ENCODE measurements around the gene AFF3. TPM values are rescaled to one million over a fixed set of nuclear protein-coding genes. Genes with fewer than 3 reads are reported as not detected.
"Not testable (repeated sequence)": the region's sequence is repeated elsewhere in the genome, so short reads cannot be mapped to it uniquely, and the experiment has no call there.

The AFF3 gene
- total and polyA plus RNA-seq, 12 donors = 1.1 to 7.5 (median 3.9) TPM

DNA sequence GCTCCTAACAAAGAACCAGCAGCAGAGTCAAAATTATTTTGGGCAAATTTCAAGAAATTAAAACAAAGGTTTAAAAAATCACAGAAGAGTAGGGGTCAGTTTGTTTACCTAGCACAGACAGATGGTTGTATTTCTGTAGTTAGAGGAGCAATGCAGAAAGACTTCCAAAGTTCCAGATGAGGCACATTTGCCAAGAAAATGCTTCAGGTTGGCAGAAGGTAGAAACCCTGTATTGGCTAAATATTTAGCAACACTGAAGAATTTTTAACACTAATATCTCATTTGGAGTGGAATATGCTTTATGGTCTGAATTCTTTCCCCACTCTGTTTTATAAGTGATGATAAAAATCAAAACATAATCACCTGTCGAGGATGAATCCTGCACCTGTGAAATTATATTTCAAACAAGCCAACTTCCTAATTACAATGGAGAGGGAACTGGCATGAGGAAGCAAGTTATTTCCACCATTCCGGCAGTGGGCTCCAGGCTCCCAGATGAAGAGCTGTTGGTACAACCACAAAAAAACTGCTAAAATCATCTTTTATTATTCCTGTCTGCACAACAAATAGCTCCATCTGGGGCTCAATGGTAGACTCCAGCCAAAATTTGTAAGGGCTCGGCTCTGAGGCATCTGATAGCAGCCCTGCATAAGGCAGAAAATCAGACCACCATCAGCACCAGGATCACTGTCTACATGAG, 366.0 kb downstream of the AFF3 start:
- 57 to 70% (median 66%) methylated on average over 3 of the region's 3 CpGs for WGBS, 4 donors
- H3K9me3 ChIP-seq (replicated peaks in 1 of 3) = no peaks in the 10 kb centered on the region
- intact Hi-C loops (cut with DNase I) = no loop called here
- DNase-seq = no peak
- H3K4me1 ChIP-seq (replicated peaks in 1 of 2) = peaks cover 0 to 7% of the 10 kb centered on the region in 2 donors
- TF ChIP-seq, protein P1, sequence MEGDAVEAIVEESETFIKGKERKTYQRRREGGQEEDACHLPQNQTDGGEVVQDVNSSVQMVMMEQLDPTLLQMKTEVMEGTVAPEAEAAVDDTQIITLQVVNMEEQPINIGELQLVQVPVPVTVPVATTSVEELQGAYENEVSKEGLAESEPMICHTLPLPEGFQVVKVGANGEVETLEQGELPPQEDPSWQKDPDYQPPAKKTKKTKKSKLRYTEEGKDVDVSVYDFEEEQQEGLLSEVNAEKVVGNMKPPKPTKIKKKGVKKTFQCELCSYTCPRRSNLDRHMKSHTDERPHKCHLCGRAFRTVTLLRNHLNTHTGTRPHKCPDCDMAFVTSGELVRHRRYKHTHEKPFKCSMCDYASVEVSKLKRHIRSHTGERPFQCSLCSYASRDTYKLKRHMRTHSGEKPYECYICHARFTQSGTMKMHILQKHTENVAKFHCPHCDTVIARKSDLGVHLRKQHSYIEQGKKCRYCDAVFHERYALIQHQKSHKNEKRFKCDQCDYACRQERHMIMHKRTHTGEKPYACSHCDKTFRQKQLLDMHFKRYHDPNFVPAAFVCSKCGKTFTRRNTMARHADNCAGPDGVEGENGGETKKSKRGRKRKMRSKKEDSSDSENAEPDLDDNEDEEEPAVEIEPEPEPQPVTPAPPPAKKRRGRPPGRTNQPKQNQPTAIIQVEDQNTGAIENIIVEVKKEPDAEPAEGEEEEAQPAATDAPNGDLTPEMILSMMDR (IDR thresholded peaks at IDR 0.05) = no peak
- no peak for TF ChIP-seq POLR2A (IDR thresholded peaks at IDR 0.05)
- no peak overlapping the region for H3K4me3 ChIP-seq
- no peaks in the 10 kb centered on the region for H3K36me3 ChIP-seq (replicated peaks in 1 of 2)
- H3K27ac ChIP-seq = no peak overlapping the region
- H3K27me3 ChIP-seq = no peaks in the 10 kb centered on the region

DNA sequence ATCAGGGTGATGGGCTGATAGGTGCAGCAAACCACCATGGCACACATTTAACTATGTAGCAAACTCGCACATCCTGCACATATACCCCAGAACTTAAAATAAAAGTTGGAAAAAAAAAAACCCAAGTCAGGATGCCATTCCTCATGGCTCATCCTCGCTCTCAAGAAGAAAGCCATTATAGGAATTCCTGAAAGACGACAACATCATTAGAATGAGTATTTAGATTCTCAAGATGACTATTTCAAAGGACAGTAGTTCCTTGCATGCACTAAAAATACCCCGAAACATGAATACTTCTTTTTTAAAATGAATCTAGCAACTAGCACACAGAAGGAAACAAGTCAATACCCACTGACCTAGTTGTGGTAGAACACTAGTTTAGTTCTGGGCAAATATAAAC, 366.8 kb downstream of the AFF3 start:
- Histone ChIP-seq H3K36me3 (replicated peaks in 1 of 2) (no peaks in the 10 kb centered on the region), H3K4me1 (replicated peaks in 1 of 2) (peaks cover 0 to 7% of the 10 kb centered on the region in 2 donors), H3K9me3 (replicated peaks in 1 of 3) (no peaks in the 10 kb centered on the region), H3K27ac (no peak overlapping the region), H3K4me3 (no peak overlapping the region), H3K27me3 (no peaks in the 10 kb centered on the region)
- DNase-seq = no peak
- TF ChIP-seq POLR2A (IDR thresholded peaks at IDR 0.05) = no peak
- TF ChIP-seq, protein P1 (IDR thresholded peaks at IDR 0.05) = no peak
- WGBS, 4 donors = 67 to 76% (median 71%) methylated on average over 4 of the region's 4 CpGs
- intact Hi-C loops (cut with DNase I) = no loop called here

DNA sequence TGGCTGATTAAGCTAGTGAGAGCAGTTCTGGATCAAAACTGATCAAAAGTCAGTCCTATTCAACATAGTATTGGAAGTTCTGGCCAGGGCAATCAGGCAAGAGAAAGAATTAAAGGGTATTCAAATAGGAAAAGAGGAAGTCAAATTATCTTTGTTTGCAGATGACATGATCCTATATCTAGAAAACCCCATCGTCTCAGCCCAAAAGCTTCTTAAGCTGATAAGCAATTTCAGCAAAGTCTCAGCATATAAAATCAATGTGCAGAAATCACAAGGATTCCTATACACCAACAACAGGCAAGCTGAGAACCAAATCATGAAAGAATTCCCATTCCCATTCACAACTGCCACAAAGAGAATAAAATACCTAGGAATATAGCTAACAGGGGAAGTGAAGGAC, 368.7 kb downstream of the AFF3 start:
- H3K4me1 ChIP-seq (replicated peaks in 1 of 2); H3K4me3 ChIP-seq; H3K9me3 ChIP-seq (replicated peaks in 1 of 3); H3K27ac ChIP-seq; DNase-seq; H3K27me3 ChIP-seq; intact Hi-C loops (cut with DNase I); H3K36me3 ChIP-seq (replicated peaks in 1 of 2): not testable (repeated sequence)
- 63 to 88% (median 80%) methylated on average over 1 of the region's 1 CpG for WGBS, 4 donors

DNA sequence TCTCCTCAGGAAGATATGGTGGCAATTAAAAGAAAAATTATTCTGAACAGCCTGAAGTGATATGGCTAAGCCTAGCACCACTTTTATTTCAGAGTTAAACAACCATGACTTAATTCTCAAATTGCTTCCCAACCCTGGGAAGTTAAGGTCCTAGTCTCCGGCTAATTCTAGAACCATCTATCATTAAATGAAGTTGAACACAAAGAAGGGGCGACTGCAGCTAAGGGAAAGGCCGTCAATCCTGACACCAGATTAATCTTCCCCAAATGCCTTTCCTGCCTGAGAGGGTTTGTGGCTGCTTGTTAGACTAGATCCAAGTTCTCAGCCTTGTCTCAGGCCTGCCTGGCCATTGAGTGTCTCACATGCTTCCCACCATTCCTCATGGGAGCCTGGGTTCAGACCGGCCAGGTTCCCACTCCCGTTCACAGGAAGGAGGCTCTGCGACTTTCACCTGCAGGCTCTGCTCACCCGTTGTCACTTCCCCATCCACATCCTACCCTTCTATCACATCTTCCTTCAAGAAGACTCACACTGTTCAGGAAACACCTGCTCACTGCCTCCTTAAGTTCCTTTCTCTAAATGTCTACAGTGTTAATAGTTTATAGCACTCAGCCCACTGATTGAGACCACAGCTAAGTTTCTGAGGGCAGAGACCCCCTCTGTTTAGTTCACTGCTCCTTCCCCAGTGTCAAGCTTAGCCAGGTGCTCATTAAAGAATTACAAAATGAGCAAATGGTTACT, 369.6 kb downstream of the AFF3 start:
- Histone ChIP-seq H3K27me3 (no peaks in the 10 kb centered on the region), H3K4me3 (no peak overlapping the region), H3K27ac (peak overlapping the region in 2 of 5 donors; percentile 26 to 51), H3K4me1 (replicated peaks in 1 of 2) (peaks cover 0 to 7% of the 10 kb centered on the region in 2 donors), H3K36me3 (replicated peaks in 1 of 2) (no peaks in the 10 kb centered on the region), H3K9me3 (replicated peaks in 1 of 3) (no peaks in the 10 kb centered on the region)
- intact Hi-C loops (cut with DNase I) = no loop called here
- TF ChIP-seq, protein P1 (IDR thresholded peaks at IDR 0.05) = no peak
- no peak for TF ChIP-seq POLR2A (IDR thresholded peaks at IDR 0.05)
- no peak for DNase-seq
- 58 to 66% (median 60%) methylated on average over 7 of the region's 7 CpGs for WGBS, 4 donors
